GM13976 (cell line): ENCODE data around the gene LRMDA.

Experiments
- DNase-seq: peaks from one replicate; pipeline ENCODE4 v3.0.0; 2012; ENCODE audit warnings: low spot score
- CTCF ChIP-seq: IDR thresholded peaks from 2 replicates; pipeline ENCODE4 v1.5.1; 2012; ENCODE audit warnings: borderline replicate concordance, mild to moderate bottlenecking; ENCODE audit not compliant: insufficient read depth; ENCODE audit errors: extremely low read depth, missing control alignments, control extremely low read depth
- in situ Hi-C: fragments of 300-500 bp; cut with MboI; formaldehyde crosslinking; loops from one replicate; pipeline ENCODE4 v1.12.0; 2022; ENCODE audit warnings: low sequenced_read_pairs, mixed read lengths, inconsistent platforms; ENCODE audit not compliant: unreplicated experiment

Gene LRMDA

DNA sequence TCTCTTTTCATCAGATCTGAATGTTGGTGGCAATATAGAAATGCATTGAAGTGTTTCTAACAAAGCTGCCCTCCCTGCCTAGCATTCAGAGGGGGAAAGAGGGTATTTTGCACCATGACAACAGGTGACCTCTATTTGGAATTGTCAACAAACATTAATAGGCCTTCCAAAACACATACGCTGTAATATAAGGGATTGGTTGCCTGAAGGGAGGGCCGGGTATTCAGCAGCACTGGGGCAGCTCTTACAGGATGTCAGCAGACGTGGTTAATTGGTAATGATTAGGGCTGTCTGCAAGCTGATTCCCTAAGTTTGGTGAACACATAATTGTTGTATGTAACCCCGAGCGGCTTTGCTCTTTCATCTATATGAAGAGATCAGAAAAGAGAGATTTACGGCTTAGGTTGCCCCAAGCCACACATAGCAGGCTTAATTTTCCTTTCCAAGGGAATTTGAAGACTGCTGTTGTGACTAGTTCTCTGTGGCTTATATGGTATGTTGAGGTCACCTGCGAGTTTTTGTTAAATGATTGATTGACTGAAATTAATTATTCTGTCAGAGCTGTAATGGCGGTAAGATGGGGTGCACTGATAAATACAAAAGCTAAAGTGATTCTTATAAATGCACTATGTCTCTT lies 759.3 kb downstream of the LRMDA start:
- DNase-seq: no peak
- TF ChIP-seq CTCF: no peak
- in situ Hi-C loops: no loop called here

DNA sequence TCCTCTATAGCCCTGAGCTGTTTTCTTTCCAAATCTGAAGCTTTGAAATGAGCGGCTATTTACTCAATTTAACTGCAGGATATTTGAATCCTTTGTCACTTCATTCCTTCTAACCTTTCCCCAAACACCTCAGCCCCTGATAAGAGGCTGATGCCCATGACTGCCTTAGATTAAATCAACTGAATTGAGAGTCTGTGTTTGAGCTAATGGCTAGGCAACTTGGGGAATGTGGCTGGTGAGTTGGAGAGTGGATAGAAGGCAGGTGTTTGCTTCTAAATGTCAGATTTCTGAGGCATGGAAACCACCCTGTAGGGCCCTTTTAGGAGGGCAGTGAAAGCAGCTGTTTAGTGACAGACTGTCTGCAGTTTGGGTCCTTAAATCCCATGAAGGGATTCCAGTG lies 759.9 kb downstream of the LRMDA start:
- in situ Hi-C loops: no loop called here
- DNase-seq: no peak
- TF ChIP-seq CTCF: no peak

DNA sequence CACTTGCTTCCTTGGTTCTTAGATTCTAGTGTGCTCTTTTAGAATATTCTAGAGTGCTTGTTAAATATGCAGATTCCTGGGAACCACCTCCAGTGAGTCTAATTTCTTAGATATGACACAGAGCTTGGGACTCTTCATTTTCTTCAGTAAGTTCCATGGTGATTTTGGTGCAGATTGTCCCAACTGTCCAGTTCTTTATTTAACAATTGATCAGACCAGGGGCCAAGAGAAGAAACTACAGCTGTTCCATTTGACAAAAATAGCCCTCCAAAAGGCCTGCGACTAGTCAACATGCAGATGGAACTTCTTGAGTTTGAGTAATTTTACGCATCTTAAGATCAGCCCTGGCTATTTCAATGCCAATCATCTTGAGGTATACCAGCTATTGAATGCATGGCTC lies 760.7 kb downstream of the LRMDA start:
- in situ Hi-C loops: no loop called here
- DNase-seq: no peak
- TF ChIP-seq CTCF: no peak

DNA sequence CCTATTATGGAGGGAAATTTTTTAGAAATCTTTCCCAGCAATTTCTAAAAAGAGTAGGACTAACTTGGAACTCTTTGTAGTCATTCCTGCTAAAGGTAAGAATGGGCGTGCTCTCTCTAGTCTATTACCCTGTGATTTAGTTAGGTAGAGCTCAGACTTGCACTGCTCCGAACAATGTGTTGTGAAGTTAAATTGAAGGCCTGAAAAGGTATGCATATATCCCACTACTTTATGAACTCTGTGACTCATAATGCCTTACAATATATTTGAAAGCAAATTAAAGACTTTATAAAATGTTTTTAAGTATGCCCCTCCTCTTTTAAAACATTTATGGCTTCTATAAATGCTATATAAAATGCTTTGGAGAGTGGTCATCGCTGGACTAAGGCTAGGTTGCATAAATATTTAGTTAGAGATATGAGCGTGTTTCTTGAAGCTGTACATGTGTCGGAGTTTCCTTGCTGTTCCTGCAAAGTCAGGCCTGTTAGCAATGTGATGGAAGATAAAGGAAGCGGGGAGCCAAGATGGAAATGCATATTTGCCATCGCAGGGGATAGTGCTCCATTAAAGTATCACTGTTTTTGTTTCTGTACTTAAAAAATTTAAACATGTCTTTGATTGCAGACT lies 761.4 kb downstream of the LRMDA start:
- TF ChIP-seq CTCF: no peak
- in situ Hi-C loops: no loop called here

DNA sequence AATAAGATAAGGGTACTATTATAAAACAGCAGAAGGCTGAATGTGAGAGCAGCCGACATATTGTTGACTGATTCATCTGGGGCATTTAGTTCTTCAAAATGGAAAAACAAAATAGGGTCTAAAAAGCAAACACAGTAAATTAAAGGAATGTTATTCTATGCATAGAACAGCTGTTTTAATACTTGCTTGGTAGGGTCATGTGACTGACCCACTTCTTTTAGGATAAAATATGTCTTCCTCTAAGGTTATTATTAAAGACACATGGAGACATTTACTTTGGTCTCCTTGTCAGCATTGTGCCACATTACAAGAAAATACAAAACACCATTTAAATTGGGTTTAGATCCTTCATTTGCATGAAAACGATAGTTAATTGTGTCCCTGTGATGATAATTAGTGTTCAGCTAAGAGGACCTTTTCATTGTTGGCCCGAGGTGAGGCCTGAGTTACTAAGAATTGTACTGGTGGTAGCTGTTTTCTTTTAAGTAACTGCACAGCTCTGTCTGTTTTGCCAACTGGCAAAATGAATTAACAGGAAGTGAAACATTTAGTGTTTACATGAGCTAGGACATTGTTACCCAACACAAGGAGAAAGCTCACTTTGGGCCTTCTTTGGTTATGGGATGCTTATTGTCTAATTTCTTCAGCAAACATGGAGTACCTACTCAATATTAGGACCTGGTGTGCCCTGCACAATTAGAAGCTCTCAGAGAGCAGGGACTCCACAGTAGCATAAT lies 764.4 kb downstream of the LRMDA start:
- in situ Hi-C loops: no loop called here
- DNase-seq: no peak
- TF ChIP-seq CTCF: no peak

More for the DNA sequence above, 761.4 kb downstream of the LRMDA start:
- DNase-seq: no peak

DNA sequence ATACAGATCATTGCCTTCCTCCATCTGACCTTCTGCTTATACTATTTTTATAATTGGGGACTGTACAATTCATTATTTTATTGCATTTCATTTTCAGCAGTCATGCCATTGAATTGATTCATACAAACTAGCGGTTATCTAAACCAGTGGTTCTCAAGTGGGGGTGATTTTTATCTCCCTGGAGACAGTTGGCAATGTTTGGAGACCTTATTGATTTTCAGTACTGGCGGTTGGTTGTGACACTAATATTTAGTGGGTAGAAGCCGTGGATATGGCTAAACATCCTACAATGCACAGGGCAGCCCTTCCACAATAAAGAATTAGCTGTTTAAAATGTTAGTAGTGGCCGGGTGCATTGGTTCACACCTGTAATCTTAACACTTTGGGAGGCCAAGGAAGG lies 765.9 kb downstream of the LRMDA start:
- TF ChIP-seq CTCF: no peak
- DNase-seq: no peak
- in situ Hi-C loops: no loop called here
